Sciatic nerve (tissue), 2 donors: ENCODE data around the gene RIMS3. TPM values are rescaled to one million over a fixed set of nuclear protein-coding genes. Genes with fewer than 3 reads are reported as not detected.

ENCODE experiments used
- ATAC-seq: fragments of 200-7000 bp; cut with Tn5 transposase; one replicate; pipeline ENCODE4 v1.9.1; 2020; ENCODE audit warnings: mild to moderate bottlenecking, moderate library complexity
- DNase-seq: peaks from one replicate; pipeline ENCODE4 v3.0.0-alpha.2; 2020; ENCODE audit warnings: low spot score
- intact Hi-C: fragments of 100-400 bp; cut with DNase I; formaldehyde crosslinking; loops from one replicate; pipeline ENCODE4 v1.14.2; 2022
- total RNA-seq: library from RNA; stranded (reverse); fragmentation: NEBNext Ultra II Directional; extraction: Animal tissue kit (Norgen Biotek cat#: 25700); gene quantifications from one replicate; pipeline ENCODE4 v1.2.1, GENCODE V29; 2021
- donor health status: DM: no; HTN: no; CAD: no.
- donor health status: DM: no; HTN: no; CAD: no.

RIMS3 gene
- total RNA-seq, 1 donor from 2014 or later, result 8.7 TPM

- DNase-seq, result no peak
- no peak for ATAC-seq
- intact Hi-C loops, result no loop called here
Observed at GRCh38 chr1:40693425-40693824, 27.9 kb upstream of the RIMS3 start.

GRCh38 chr1:40692429-40692895 is 27.0 kb upstream of the RIMS3 start:
- ATAC-seq, result peak; percentile 25

GRCh38 chr1:40691538-40692428 is 26.3 kb upstream of the RIMS3 start, which contains the start of gene NFYC:
Gene NFYC, plus strand, starts transcription at chr1:40691704. Its CDS starts 47,140 bp downstream, at chr1:40738844.
- DNase-seq, result peak; percentile 98
- ATAC-seq, result peak; percentile 98
- intact Hi-C loops, result no loop called here

More at GRCh38 chr1:40692429-40692895, 27.0 kb upstream of the RIMS3 start:
- intact Hi-C loops, result no loop called here
- DNase-seq, result no peak

GRCh38 chr1:40690771-40691537 is 25.5 kb upstream of the RIMS3 start:
- ATAC-seq (no peak), DNase-seq (no peak)
- intact Hi-C loops, result no loop called here

- intact Hi-C loops, result no loop called here
- ATAC-seq (no peak), DNase-seq (no peak)
Observed at GRCh38 chr1:40689737-40690136, 24.3 kb upstream of the RIMS3 start.

GRCh38 chr1:40687661-40688060 is 22.2 kb upstream of the RIMS3 start:
- DNase-seq, result no peak
- no peak for ATAC-seq
- intact Hi-C loops, result no loop called here

- intact Hi-C loops, result no loop called here
- DNase-seq (no peak), ATAC-seq (no peak)
Observed at GRCh38 chr1:40687059-40687458, 21.6 kb upstream of the RIMS3 start.

- DNase-seq, result no peak
- ATAC-seq, result no peak
- intact Hi-C loops, result no loop called here
Observed at GRCh38 chr1:40684669-40685068, 19.2 kb upstream of the RIMS3 start.

GRCh38 chr1:40679165-40679953 is 13.9 kb upstream of the RIMS3 start:
- DNase-seq (no peak), ATAC-seq (no peak)
- intact Hi-C loops, result no loop called here

- ATAC-seq, result no peak
- intact Hi-C loops, result no loop called here
Observed at GRCh38 chr1:40676501-40676900, 11.0 kb upstream of the RIMS3 start.

GRCh38 chr1:40673452-40673851 is 8.0 kb upstream of the RIMS3 start:
- intact Hi-C loops, result no loop called here
- DNase-seq, result no peak
- no peak for ATAC-seq

More at GRCh38 chr1:40676501-40676900, 11.0 kb upstream of the RIMS3 start:
- DNase-seq, result no peak

GRCh38 chr1:40668769-40669525 is 3.5 kb upstream of the RIMS3 start:
- DNase-seq (peak; percentile 88), ATAC-seq (peak; percentile 62)
- intact Hi-C loops, result no loop called here

GRCh38 chr1:40664791-40665190 is 691 bp downstream of the RIMS3 start:
- DNase-seq (no peak), ATAC-seq (no peak)
- intact Hi-C loops, result no loop called here

- intact Hi-C loops, result no loop called here
- DNase-seq (no peak), ATAC-seq (no peak)
Observed at GRCh38 chr1:40664167-40664537, 1.3 kb downstream of the RIMS3 start.

GRCh38 chr1:40663324-40664166 is 1.9 kb downstream of the RIMS3 start:
- no peak for ATAC-seq
- DNase-seq, result no peak
- intact Hi-C loops, result no loop called here

- intact Hi-C loops, result no loop called here
- DNase-seq (no peak), ATAC-seq (no peak)
Observed at GRCh38 chr1:40662864-40663263, 2.6 kb downstream of the RIMS3 start.

GRCh38 chr1:40662151-40662550 is 3.3 kb downstream of the RIMS3 start:
- intact Hi-C loops, result no loop called here
- DNase-seq, result no peak
- no peak for ATAC-seq

GRCh38 chr1:40661678-40662077 is 3.8 kb downstream of the RIMS3 start:
- ATAC-seq (no peak), DNase-seq (no peak)
- intact Hi-C loops, result no loop called here
